H1 (cell line): ENCODE data around the gene RNFT2. TPM values are rescaled to one million over a fixed set of nuclear protein-coding genes. Genes with fewer than 3 reads are reported as not detected.

Experiments used
- CTCF ChIA-PET: fragments of 300-600 bp; sonication (Branson Sonifier 250); formaldehyde crosslinking; loops from one replicate; lab custom pipeline; 2021; ENCODE audit not compliant: partially characterized antibody; lab: Charles Lee
- POLR2A ChIA-PET: fragments of 300-600 bp; sonication (Branson Sonifier 250); formaldehyde crosslinking; loops from one replicate; lab custom pipeline; 2021; ENCODE audit warnings: inconsistent platforms; ENCODE audit not compliant: partially characterized antibody; lab: Charles Lee
- DNase-seq, 2 experiments: peaks; one replicate each; pipeline versions ENCODE4 v3.0.0 to v3.0.0-alpha.2; 2010 to 2022; ENCODE audit warnings: low spot score in 2 of 2, low read depth in 1 of 2, mixed read lengths in 1 of 2
- FAIRE-seq: peaks from 2 replicates; lab custom pipeline; 2011; peaks lifted over from hg19 to GRCh38; lab: Jason Lieb, UNC
- H2AFZ ChIP-seq: 2 replicates; pipeline ENCODE4 v1.8.1; 2012; ENCODE audit warnings: low read length, inconsistent platforms
- H2AK5ac ChIP-seq: 2 replicates; pipeline ENCODE4 v1.6.1; 2013; ENCODE audit warnings: low read depth, low read length
- H2BK120ac ChIP-seq: replicated peaks from 2 replicates; pipeline ENCODE3; 2013; ENCODE audit warnings: low read depth, low read length, inconsistent platforms
- H2BK12ac ChIP-seq: 2 replicates; pipeline ENCODE4 v1.6.1; 2013; ENCODE audit warnings: low read depth, low read length
- H2BK15ac ChIP-seq: 2 replicates; pipeline ENCODE4 v1.6.1; 2013; ENCODE audit warnings: low read length
- H2BK20ac ChIP-seq: 2 replicates; pipeline ENCODE4 v1.6.1; 2013; ENCODE audit warnings: low read length
- H2BK5ac ChIP-seq: 2 replicates; pipeline ENCODE4 v1.6.1; 2013; ENCODE audit warnings: low read depth, low read length
- H3K14ac ChIP-seq: 2 replicates; pipeline ENCODE4 v1.6.1; 2013; ENCODE audit warnings: inconsistent platforms; ENCODE audit not compliant: insufficient read length
- H3K18ac ChIP-seq: 2 replicates; pipeline ENCODE4 v1.6.1; 2013; ENCODE audit warnings: low read length; ENCODE audit errors: extremely low read depth
- H3K23ac ChIP-seq: 2 replicates; pipeline ENCODE4 v1.6.1; 2013; ENCODE audit warnings: inconsistent platforms; ENCODE audit not compliant: insufficient read length
- H3K23me2 ChIP-seq: 2 replicates; pipeline ENCODE4 v1.6.1; 2013; ENCODE audit warnings: low read depth, low read length
- H3K27ac ChIP-seq: 2 replicates; pipeline ENCODE4 v1.6.1; 2011; ENCODE audit warnings: low read depth, low read length, inconsistent platforms
- H3K27me3 ChIP-seq, 4 experiments: replicated peaks in 1 of 4; 1 replicate in 1 of 4; 2 replicates in 3 of 4; pipeline versions ENCODE4 v1.6.1 to v1.8.1; 2011 to 2013; ENCODE audit warnings: low read length in 3 of 4, mild to moderate bottlenecking in 3 of 4, inconsistent platforms in 2 of 4, mixed read lengths in 2 of 4, moderate library complexity in 1 of 4; ENCODE audit not compliant: control insufficient read depth in 3 of 4, insufficient read depth in 3 of 4; ENCODE audit errors: extremely low read depth in 1 of 4
- H3K36me3 ChIP-seq, 4 experiments: 2 replicates each; pipeline versions ENCODE4 v1.6.1 to v1.8.1; 2011 to 2013; ENCODE audit warnings: mild to moderate bottlenecking in 4 of 4, low read length in 3 of 4, moderate library complexity in 2 of 4, control low read depth in 1 of 4, inconsistent platforms in 1 of 4; ENCODE audit not compliant: insufficient read depth in 4 of 4, control insufficient read depth in 2 of 4
- H3K4ac ChIP-seq: replicated peaks from 2 replicates; pipeline ENCODE3; 2013; ENCODE audit warnings: low read length, low read depth, mixed read lengths, inconsistent platforms; ENCODE audit not compliant: insufficient read length
- H3K4me1 ChIP-seq, 4 experiments: replicated peaks in 1 of 4; 1 replicate in 1 of 4; 2 replicates in 3 of 4; pipeline versions ENCODE4 v1.6.1 to v1.8.1; 2011 to 2013; ENCODE audit warnings: low read length in 3 of 4, inconsistent platforms in 2 of 4, mixed read lengths in 1 of 4; ENCODE audit not compliant: insufficient read depth in 4 of 4, control insufficient read depth in 3 of 4
- H3K4me2 ChIP-seq, 2 experiments: 2 replicates each; pipeline versions ENCODE4 v1.6.1 to v1.8.1; 2011 to 2013; ENCODE audit warnings: low read depth in 2 of 2, low read length in 2 of 2, control low read depth in 1 of 2, inconsistent platforms in 1 of 2, mild to moderate bottlenecking in 1 of 2; ENCODE audit not compliant: insufficient read depth in 1 of 2
- H3K4me3 ChIP-seq, 4 experiments: fragments of 200-600, 300-600 bp in 1 of 4; sonication (generic), shearing (Covaris generic), sonication (Bioruptor Twin) in 1 of 4; 2 replicates each; pipeline versions ENCODE4 v1.5.1 to v1.8.1; 2011 to 2016; ENCODE audit warnings: low read length in 4 of 4, low read depth in 3 of 4, control low read depth in 2 of 4, inconsistent platforms in 2 of 4, mild to moderate bottlenecking in 2 of 4, mixed read lengths in 1 of 4, moderate library complexity in 1 of 4; ENCODE audit not compliant: insufficient read depth in 2 of 4; ENCODE audit errors: extremely low read depth in 1 of 4
- H3K56ac ChIP-seq: replicated peaks from 2 replicates; pipeline ENCODE3; 2013; ENCODE audit warnings: low read depth, mild to moderate bottlenecking, mixed read lengths, low read length, inconsistent platforms; ENCODE audit not compliant: insufficient read length
- H3K79me1 ChIP-seq: 2 replicates; pipeline ENCODE4 v1.6.1; 2013; ENCODE audit warnings: low read depth, low read length, control low read depth
- H3K79me2 ChIP-seq, 2 experiments: 2 replicates each; pipeline versions ENCODE4 v1.6.1 to v1.8.1; 2012 to 2013; ENCODE audit warnings: low read length in 2 of 2, mild to moderate bottlenecking in 2 of 2, inconsistent platforms in 1 of 2; ENCODE audit not compliant: insufficient read depth in 2 of 2, control insufficient read depth in 1 of 2
- H3K9ac ChIP-seq, 4 experiments: replicated peaks in 1 of 4; 1 replicate in 1 of 4; 2 replicates in 3 of 4; pipeline versions ENCODE4 v1.6.1 to v1.8.1; 2011 to 2013; ENCODE audit warnings: low read depth in 3 of 4, low read length in 3 of 4, control low read depth in 2 of 4, mild to moderate bottlenecking in 2 of 4, moderate library complexity in 2 of 4, inconsistent platforms in 1 of 4; ENCODE audit errors: extremely low read depth in 1 of 4
- H3K9me3 ChIP-seq, 2 experiments: 2 replicates each; pipeline versions ENCODE4 v1.6.1 to v1.8.1; 2012 to 2013; ENCODE audit warnings: mild to moderate bottlenecking in 2 of 2, moderate library complexity in 2 of 2, control low read depth in 1 of 2, inconsistent platforms in 1 of 2, low read depth in 1 of 2, low read length in 1 of 2, mixed read lengths in 1 of 2; ENCODE audit not compliant: insufficient read depth in 2 of 2
- H4K20me1 ChIP-seq, 2 experiments: replicated peaks in 1 of 2; 2 replicates each; pipeline versions ENCODE3 to v1.8.1; 2011 to 2013; ENCODE audit warnings: inconsistent platforms in 2 of 2, low read length in 2 of 2, mild to moderate bottlenecking in 1 of 2; ENCODE audit not compliant: insufficient read depth in 2 of 2, control insufficient read depth in 1 of 2
- H4K5ac ChIP-seq: 2 replicates; pipeline ENCODE4 v1.6.1; 2013; ENCODE audit warnings: low read length, low read depth, mixed read lengths, inconsistent platforms; ENCODE audit not compliant: insufficient read length
- H4K8ac ChIP-seq: 2 replicates; pipeline ENCODE4 v1.8.0; 2013; ENCODE audit warnings: mild to moderate bottlenecking, moderate library complexity, low read length, inconsistent platforms; ENCODE audit not compliant: insufficient read depth; ENCODE audit errors: extremely low read depth
- H4K91ac ChIP-seq: replicated peaks from 2 replicates; pipeline ENCODE3; 2013; ENCODE audit warnings: low read length, mixed read lengths, inconsistent platforms; ENCODE audit not compliant: insufficient read length
- JUN ChIP-seq: IDR thresholded peaks from 2 replicates; pipeline ENCODE4 v1.6.1; 2011; ENCODE audit warnings: low read depth, mild to moderate bottlenecking, improper control_type of control experiment, low read length
- WGBS, 2 experiments: shearing (Covaris generic) in 1 of 2; methylation state at CpG; one replicate each; pipeline versions ENCODE4 v1.1.6 to v1.1.7; 2013 to 2015; ENCODE audit warnings: low lambda C conversion rate in 2 of 2, mixed read lengths in 2 of 2, inconsistent platforms in 1 of 2, low coverage in 1 of 2, missing lambda C conversion rate in 1 of 2; ENCODE audit not compliant: insufficient replicate concordance in 2 of 2, insufficient coverage in 1 of 2, insufficient read length in 1 of 2; ENCODE audit errors: extremely low coverage in 1 of 2, missing lambda C conversion rate in 1 of 2; 5-methylcytosine and 5-hydroxymethylcytosine counted together
- polyA plus RNA-seq, 7 experiments: library from polyadenylated mRNA; depleted of rRNA in 3 of 7; stranded (reverse) in 5 of 7; unstranded in 2 of 7; fragments of >200 nt in 5 of 7; fragments of 200-250 nt in 2 of 7; gene quantifications; 1 replicate in 5 of 7; 2 replicates in 1 of 7; 4 replicates in 1 of 7; pipeline versions ENCODE4 v1.2.1 to v1.2.3, GENCODE V29; 2011 to 2013; ENCODE audit warnings: missing spikeins in 2 of 7, mixed read lengths in 2 of 7
- total RNA-seq: library from RNA; stranded (reverse); fragmentation: NEBNext Ultra II Directional; extraction: Animal tissue kit (Norgen Biotek cat#: 25700); gene quantifications from 2 replicates; pipeline ENCODE4 v1.2.1, GENCODE V29; 2021

The RNFT2 gene
- total and polyA plus RNA-seq, 2 of the 8 experiments (the other 6 are each of a cell fraction or from before 2014, with no cell fraction given): 14.2 to 33.1 TPM

GRCh38 chr12:116766746-116767145 is 28.6 kb downstream of the RNFT2 start:
- no peak overlapping the region for H3K4me2 ChIP-seq
- H3K18ac ChIP-seq: no peak overlapping the region
- H4K5ac ChIP-seq: no peak overlapping the region
- no peak overlapping the region for H2BK15ac ChIP-seq
- no peaks in the 10 kb centered on the region for H3K27me3 ChIP-seq
- CTCF ChIA-PET: interaction anchor here (0.7 to 1.7 kb wide), 2 partner anchors 14 to 91 kb away, joined by 3 to 4 read pairs; no protein-coding TSS in a partner anchor
- H2BK120ac ChIP-seq: no peak overlapping the region
- H2BK5ac ChIP-seq: no peak overlapping the region
- no peak overlapping the region for H2AK5ac ChIP-seq
- DNase-seq (no peak), FAIRE-seq (no peak)
- no peak overlapping the region for H3K4me3 ChIP-seq
- H3K56ac ChIP-seq: no peak overlapping the region
- no peak overlapping the region for H3K23ac ChIP-seq
- no peak for TF ChIP-seq JUN
- no peak overlapping the region for H2AFZ ChIP-seq
- no peaks in the 10 kb centered on the region for H3K79me2 ChIP-seq
- H3K36me3 ChIP-seq: peaks cover 2 to 6% (median 3%) of the 10 kb centered on the region in 4 experiments; a peak in 6 of 8 replicates
- H4K20me1 ChIP-seq: no peaks in the 10 kb centered on the region
- H3K23me2 ChIP-seq: no peaks in the 10 kb centered on the region
- H3K4ac ChIP-seq: no peak overlapping the region
- no peak overlapping the region for H3K14ac ChIP-seq
- no peaks in the 10 kb centered on the region for H3K9me3 ChIP-seq
- no peak overlapping the region for H2BK12ac ChIP-seq
- no peak overlapping the region for H4K91ac ChIP-seq
- no peak overlapping the region for H4K8ac ChIP-seq
- H2BK20ac ChIP-seq: no peak overlapping the region
- no peak overlapping the region for H3K27ac ChIP-seq
- 91% methylated on average over 3 of the region's 3 CpGs; no CpG with 5 or more reads in 1 of the 2 experiments for WGBS, 2 experiments
- no peaks in the 10 kb centered on the region for H3K4me1 ChIP-seq
- 0 out of 2 replicates have a peak, but pooled peaks cover under 1% of the 10 kb centered on the region for H3K79me1 ChIP-seq
- POLR2A ChIA-PET: no interaction called here
- H3K9ac ChIP-seq: no peak overlapping the region
